Tibial nerve (tissue), 4 donors: Measurements from ENCODE around the gene SPRED1. TPM values are rescaled to one million over a fixed set of nuclear protein-coding genes. Genes with fewer than 3 reads are reported as not detected.

Experiments used
- DNase-seq, 2 donors: peaks; one replicate each; pipeline ENCODE4 v3.0.0-alpha.2; 2019; ENCODE audit warnings: low spot score in 2 of 2
- H3K27ac ChIP-seq, 4 donors: fragments of 200-600 bp; sonication (generic) in 3 of 4; one replicate each; pipeline ENCODE4 v1.5.1; 2017 to 2019; ENCODE audit warnings: mild to moderate bottlenecking in 1 of 4
- H3K27me3 ChIP-seq, 2 donors: fragments of 200-600 bp; sonication (generic) in 1 of 2; one replicate each; pipeline versions ENCODE4 v1.5.1 to v1.6.0; 2017 to 2019
- H3K36me3 ChIP-seq, 3 donors: fragments of 200-600 bp; sonication (generic); one replicate each; pipeline ENCODE4 v1.5.1; 2018 to 2019
- H3K4me1 ChIP-seq, 4 donors: fragments of 200-600 bp; sonication (generic) in 3 of 4; one replicate each; pipeline ENCODE4 v1.5.1; 2017 to 2019
- H3K4me3 ChIP-seq, 4 donors: fragments of 200-600 bp; sonication (generic) in 3 of 4; one replicate each; pipeline ENCODE4 v1.5.1; 2017 to 2019; ENCODE audit warnings: mild to moderate bottlenecking in 1 of 4, moderate library complexity in 1 of 4
- H3K9me3 ChIP-seq, 4 donors: fragments of 200-600 bp; sonication (generic) in 3 of 4; one replicate each; pipeline ENCODE4 v1.5.1; 2017 to 2019
- EP300 ChIP-seq, 2 donors: sonication (generic); formaldehyde crosslinking; IDR thresholded peaks; one replicate each; pipeline ENCODE4 v1.6.1; 2017; ENCODE audit warnings: antibody characterized with exemption in 2 of 2, mild to moderate bottlenecking in 1 of 2
- POLR2A ChIP-seq, 2 donors: fragments of 450-650 bp; IDR thresholded peaks; one replicate each; pipeline ENCODE4 v1.6.1; 2017; ENCODE audit warnings: antibody characterized with exemption in 2 of 2, mild to moderate bottlenecking in 2 of 2, moderate library complexity in 2 of 2
- WGBS, 2 donors: methylation state at CpG; one replicate each; pipeline ENCODE4 v1.1.5; 2018; 5-methylcytosine and 5-hydroxymethylcytosine counted together
- total RNA-seq, 4 donors: library from RNA; depleted of rRNA; stranded (reverse); fragments of >200 nt; gene quantifications; one replicate each; pipeline ENCODE4 v1.1.0, GENCODE V29; 2016
- TF ChIP-seq, protein P1 (sequence below), 5 experiments: fragments of 200-600 bp in 3 of 5; fragments of 450-650 bp in 2 of 5; sonication (generic) in 3 of 5; IDR thresholded peaks; one replicate each; pipeline ENCODE4 v1.5.1; 2016 to 2019; ENCODE audit warnings: antibody characterized with exemption in 5 of 5, mild to moderate bottlenecking in 3 of 5, moderate library complexity in 2 of 5

SPRED1 gene
- total RNA-seq, 4 donors from 2014 or later, result 20.4 to 35.0 (median 29.0) TPM

GRCh38 chr15:38297623-38298388 is 45.2 kb downstream of the SPRED1 start:
- peaks cover 0 to 45% (median 2%) of the 10 kb centered on the region in 4 donors for H3K4me1 ChIP-seq
- no peak for DNase-seq
- 61 to 62% methylated on average over 4 of the region's 4 CpGs for WGBS, 2 donors
- H3K27me3 ChIP-seq, result no peaks in the 10 kb centered on the region
- TF ChIP-seq POLR2A (IDR thresholded peaks at IDR 0.05) (no peak), EP300 (IDR thresholded peaks at IDR 0.05) (no peak)
- TF ChIP-seq, protein P1, sequence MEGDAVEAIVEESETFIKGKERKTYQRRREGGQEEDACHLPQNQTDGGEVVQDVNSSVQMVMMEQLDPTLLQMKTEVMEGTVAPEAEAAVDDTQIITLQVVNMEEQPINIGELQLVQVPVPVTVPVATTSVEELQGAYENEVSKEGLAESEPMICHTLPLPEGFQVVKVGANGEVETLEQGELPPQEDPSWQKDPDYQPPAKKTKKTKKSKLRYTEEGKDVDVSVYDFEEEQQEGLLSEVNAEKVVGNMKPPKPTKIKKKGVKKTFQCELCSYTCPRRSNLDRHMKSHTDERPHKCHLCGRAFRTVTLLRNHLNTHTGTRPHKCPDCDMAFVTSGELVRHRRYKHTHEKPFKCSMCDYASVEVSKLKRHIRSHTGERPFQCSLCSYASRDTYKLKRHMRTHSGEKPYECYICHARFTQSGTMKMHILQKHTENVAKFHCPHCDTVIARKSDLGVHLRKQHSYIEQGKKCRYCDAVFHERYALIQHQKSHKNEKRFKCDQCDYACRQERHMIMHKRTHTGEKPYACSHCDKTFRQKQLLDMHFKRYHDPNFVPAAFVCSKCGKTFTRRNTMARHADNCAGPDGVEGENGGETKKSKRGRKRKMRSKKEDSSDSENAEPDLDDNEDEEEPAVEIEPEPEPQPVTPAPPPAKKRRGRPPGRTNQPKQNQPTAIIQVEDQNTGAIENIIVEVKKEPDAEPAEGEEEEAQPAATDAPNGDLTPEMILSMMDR (IDR thresholded peaks at IDR 0.05), result no peak
- H3K27ac ChIP-seq, result no peak overlapping the region
- H3K36me3 ChIP-seq, result no peaks in the 10 kb centered on the region
- H3K9me3 ChIP-seq, result no peaks in the 10 kb centered on the region
- H3K4me3 ChIP-seq, result no peak overlapping the region

DNA sequence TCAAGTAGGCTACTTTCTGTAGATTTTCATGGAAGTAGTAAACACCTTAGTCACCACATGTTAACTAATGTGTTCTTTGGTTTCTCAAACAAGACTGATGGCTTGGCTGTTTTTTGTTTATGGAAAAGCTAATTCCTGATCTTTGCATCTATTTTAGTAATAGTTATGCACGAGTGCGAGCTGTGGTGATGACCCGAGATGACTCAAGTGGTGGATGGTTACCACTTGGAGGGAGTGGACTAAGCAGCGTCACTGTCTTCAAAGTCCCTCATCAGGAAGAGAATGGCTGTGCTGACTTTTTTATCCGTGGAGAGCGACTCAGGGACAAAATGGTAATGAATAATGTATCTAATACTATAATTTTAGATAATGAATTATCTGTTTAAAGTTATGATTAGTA is 46.6 kb downstream of the SPRED1 start:
- no peak for DNase-seq
- Histone ChIP-seq H3K36me3 (no peaks in the 10 kb centered on the region), H3K27ac (no peak overlapping the region), H3K9me3 (no peaks in the 10 kb centered on the region), H3K4me1 (peaks cover 0 to 49% (median 2%) of the 10 kb centered on the region in 4 donors), H3K27me3 (no peaks in the 10 kb centered on the region), H3K4me3 (no peak overlapping the region)
- WGBS, 2 donors, result 75 to 81% methylated on average over 6 of the region's 6 CpGs
- TF ChIP-seq POLR2A (IDR thresholded peaks at IDR 0.05), result no peak
- no peak for TF ChIP-seq EP300 (IDR thresholded peaks at IDR 0.05)
- TF ChIP-seq, protein P1 (IDR thresholded peaks at IDR 0.05), result no peak

GRCh38 chr15:38300395-38300794 is 47.8 kb downstream of the SPRED1 start:
- TF ChIP-seq EP300 (IDR thresholded peaks at IDR 0.05) (no peak), POLR2A (IDR thresholded peaks at IDR 0.05) (no peak)
- Histone ChIP-seq H3K4me1 (peaks cover 0 to 45% (median 0%) of the 10 kb centered on the region in 4 donors), H3K36me3 (no peaks in the 10 kb centered on the region), H3K4me3 (no peak overlapping the region), H3K9me3 (no peaks in the 10 kb centered on the region), H3K27ac (no peak overlapping the region), H3K27me3 (no peaks in the 10 kb centered on the region)
- no peak for DNase-seq
- WGBS, 2 donors, result 64 to 69% methylated on average over 2 of the region's 2 CpGs

DNA sequence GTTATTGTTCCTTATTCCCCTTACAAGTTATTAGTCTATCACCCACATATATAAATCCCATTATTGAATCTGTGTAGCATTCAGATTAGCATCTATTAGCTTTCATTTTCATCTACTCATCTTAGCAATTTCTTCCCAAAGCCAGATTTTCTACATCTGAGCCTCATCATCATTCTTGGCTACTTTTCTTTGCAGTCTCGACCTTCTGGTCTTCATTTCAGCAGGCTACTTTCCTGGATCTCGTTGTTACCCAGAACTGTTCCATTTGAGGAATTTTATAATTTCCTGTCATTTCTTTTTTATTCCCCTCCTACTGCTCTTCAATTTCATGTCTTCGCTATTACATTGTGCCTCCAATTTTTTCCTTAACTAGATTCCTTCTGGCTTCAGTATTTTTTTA is 51.8 kb downstream of the SPRED1 start:
- Histone ChIP-seq H3K36me3 (peaks cover 0 to 7% (median 0%) of the 10 kb centered on the region in 3 donors), H3K27ac (peak overlapping the region in 2 of 4 donors; percentile 6 to 65), H3K27me3 (no peaks in the 10 kb centered on the region), H3K9me3 (no peaks in the 10 kb centered on the region), H3K4me3 (no peak overlapping the region), H3K4me1 (peaks cover 0 to 31% (median 0%) of the 10 kb centered on the region in 4 donors)
- no peak for DNase-seq
- TF ChIP-seq EP300 (IDR thresholded peaks at IDR 0.05), result no peak
- TF ChIP-seq POLR2A (IDR thresholded peaks at IDR 0.05), result no peak
- TF ChIP-seq, protein P1 (IDR thresholded peaks at IDR 0.05), result no peak
- 24 to 26% methylated on average over 3 of the region's 3 CpGs for WGBS, 2 donors

- TF ChIP-seq, protein P1 (IDR thresholded peaks at IDR 0.05), result no peak
- TF ChIP-seq POLR2A (IDR thresholded peaks at IDR 0.05), result no peak
- no peak for TF ChIP-seq EP300 (IDR thresholded peaks at IDR 0.05)
- Histone ChIP-seq H3K27me3 (no peaks in the 10 kb centered on the region), H3K4me1 (peaks cover 0 to 24% (median 0%) of the 10 kb centered on the region in 4 donors), H3K27ac (no peak overlapping the region), H3K36me3 (peaks cover 0 to 7% (median 0%) of the 10 kb centered on the region in 3 donors), H3K4me3 (no peak overlapping the region), H3K9me3 (no peaks in the 10 kb centered on the region)
- DNase-seq, result no peak
- 88% methylated on average over 2 of the region's 2 CpGs for WGBS, 2 donors
Observed at GRCh38 chr15:38307251-38307650, 54.6 kb downstream of the SPRED1 start.
